ENCODE measurements around the gene STK4. TPM values are rescaled to one million over a fixed set of nuclear protein-coding genes. Genes with fewer than 3 reads are reported as not detected.
A peak's percentile ranks its signal among the peaks of the same experiment; 100 is the strongest.

The STK4 gene
- total and polyA plus RNA-seq, 4 experiments from 2014 or later = 151 to 374 (median 312) TPM

GRCh38 chr20:44990957-44991356 is 24.6 kb downstream of the STK4 start:
- Histone ChIP-seq H3K36me3 (ENCODE audit: insufficient read depth, low read length) (peaks cover 24% of the 10 kb centered on the region), H3K27me3 (ENCODE audit: insufficient read depth, low read length) (no peaks in the 10 kb centered on the region), H3K4me3 (ENCODE audit: low read length in 2 of 2) (peak overlapping the region; percentile 25 to 34), H3K9me3 (ENCODE audit: control insufficient read depth in 1 of 2, low read length in 2 of 2) (no peaks in the 10 kb centered on the region), H3K27ac (ENCODE audit: low read depth, low read length) (peak overlapping the region; percentile 68), H3K4me1 (ENCODE audit: insufficient read depth, low read length) (peaks cover 94% of the 10 kb centered on the region)
- peak overlapping the region; percentile 82 to 94 (median 91) for H3K27ac Mint-ChIP-seq
- ChIA-PET POLR2A (ENCODE audit: partially characterized antibody) (interaction anchor here (1.2 to 5.7 kb wide), 5 partner anchors 9 to 32 kb away, joined by 4 to 91 read pairs (median 6); partner anchors contain the start of gene STK4), CTCF (ENCODE audit: partially characterized antibody) (interaction anchor here (1.0 to 2.0 kb wide), 4 partner anchors 12 to 31 kb away, joined by 3 to 11 read pairs (median 4); partner anchors contain the start of genes STK4 and TOMM34)
- H3K27me3 Mint-ChIP-seq = no peaks in the 10 kb centered on the region
- DNase-seq = no peak
- no peaks in the 10 kb centered on the region for H3K9me3 Mint-ChIP-seq
- peaks cover 44 to 71% of the 10 kb centered on the region in 2 donors for H3K36me3 Mint-ChIP-seq
- H3K4me3 Mint-ChIP-seq = peak overlapping the region; percentile 73 to 89 (median 88)
- intact Hi-C loops (cut with micrococcal nuclease) = loop anchor here (1.0 to 5.0 kb wide), 2 partner anchors 25 to 34 kb away; partner anchors contain the start of gene STK4
- peaks cover 43 to 89% (median 69%) of the 10 kb centered on the region in 4 donors for H3K4me1 Mint-ChIP-seq

GRCh38 chr20:44993343-44993742 is 27.0 kb downstream of the STK4 start:
- H3K4me1 Mint-ChIP-seq = peaks cover 49 to 88% (median 72%) of the 10 kb centered on the region in 4 donors
- H3K4me1 ChIP-seq (ENCODE audit: insufficient read depth, low read length) = peaks cover 82% of the 10 kb centered on the region
- intact Hi-C loops (cut with micrococcal nuclease) = loop anchor here (5.0 kb wide), 1 partner anchor 36 kb away; no protein-coding TSS in a partner anchor
- H3K4me3 ChIP-seq (ENCODE audit: low read length in 2 of 2) = no peak overlapping the region
- no peaks in the 10 kb centered on the region for H3K9me3 ChIP-seq (ENCODE audit: control insufficient read depth in 1 of 2, low read length in 2 of 2)
- peaks cover 53 to 74% of the 10 kb centered on the region in 2 donors for H3K36me3 Mint-ChIP-seq
- ChIA-PET CTCF (ENCODE audit: partially characterized antibody) (interaction anchor here (0.6 to 1.8 kb wide), 6 partner anchors 10 to 78 kb away, joined by 3 to 5 read pairs (median 4); partner anchors contain the start of gene TOMM34), POLR2A (ENCODE audit: partially characterized antibody) (interaction anchor here (0.7 to 5.7 kb wide), 6 partner anchors 14 to 85 kb away, joined by 3 to 91 read pairs (median 4); partner anchors contain the start of genes STK4 and TOMM34)
- peak overlapping the region; percentile 20 to 90 (median 66) for H3K27ac Mint-ChIP-seq
- H3K9me3 Mint-ChIP-seq = no peaks in the 10 kb centered on the region
- H3K27me3 ChIP-seq (ENCODE audit: insufficient read depth, low read length) = no peaks in the 10 kb centered on the region
- H3K27me3 Mint-ChIP-seq = no peaks in the 10 kb centered on the region
- peak overlapping the region; percentile 17 to 80 (median 50) for H3K4me3 Mint-ChIP-seq
- H3K27ac ChIP-seq (ENCODE audit: low read depth, low read length) = peak overlapping the region; percentile 36
- peaks cover 40% of the 10 kb centered on the region for H3K36me3 ChIP-seq (ENCODE audit: insufficient read depth, low read length)
- DNase-seq = no peak

GRCh38 chr20:44997171-44997570 is 30.9 kb downstream of the STK4 start:
- H3K36me3 ChIP-seq (ENCODE audit: insufficient read depth, low read length) = peaks cover 75% of the 10 kb centered on the region
- no peaks in the 10 kb centered on the region for H3K9me3 ChIP-seq (ENCODE audit: control insufficient read depth in 1 of 2, low read length in 2 of 2)
- intact Hi-C loops (cut with micrococcal nuclease) = loop anchor here (5.0 kb wide), 1 partner anchor 40 kb away; no protein-coding TSS in a partner anchor
- no peak overlapping the region for H3K4me3 ChIP-seq (ENCODE audit: low read length in 2 of 2)
- peak overlapping the region; percentile 11 to 90 (median 61) for H3K27ac Mint-ChIP-seq
- no peaks in the 10 kb centered on the region for H3K27me3 Mint-ChIP-seq
- ChIA-PET CTCF (ENCODE audit: partially characterized antibody) (interaction anchor here (0.7 to 5.4 kb wide), 8 partner anchors 11 to 99 kb away, joined by 3 to 29 read pairs (median 4); no protein-coding TSS in a partner anchor), POLR2A (ENCODE audit: partially characterized antibody) (interaction anchor here (1.2 to 3.3 kb wide), 5 partner anchors 11 to 30 kb away, joined by 3 to 16 read pairs (median 5); no protein-coding TSS in a partner anchor)
- H3K4me1 ChIP-seq (ENCODE audit: insufficient read depth, low read length) = peaks cover 60% of the 10 kb centered on the region
- peaks cover 44 to 84% (median 64%) of the 10 kb centered on the region in 4 donors for H3K4me1 Mint-ChIP-seq
- DNase-seq = no peak
- no peaks in the 10 kb centered on the region for H3K27me3 ChIP-seq (ENCODE audit: insufficient read depth, low read length)
- H3K4me3 Mint-ChIP-seq = peak overlapping the region in 1 of 8 donors; percentile 39
- H3K36me3 Mint-ChIP-seq = peaks cover 67 to 80% of the 10 kb centered on the region in 2 donors
- H3K9me3 Mint-ChIP-seq = peaks cover 0 to 2% (median 0%) of the 10 kb centered on the region in 8 donors
- no peak overlapping the region for H3K27ac ChIP-seq (ENCODE audit: low read depth, low read length)

- Mint-ChIP-seq H3K4me1 (peaks cover 43 to 82% (median 62%) of the 10 kb centered on the region in 4 donors), H3K4me3 (peak overlapping the region in 1 of 8 donors; percentile 17), H3K27ac (peak overlapping the region; percentile 11 to 90 (median 61)), H3K27me3 (no peaks in the 10 kb centered on the region), H3K36me3 (peaks cover 69 to 80% of the 10 kb centered on the region in 2 donors), H3K9me3 (peaks cover 0 to 2% (median 0%) of the 10 kb centered on the region in 8 donors)
- ChIA-PET CTCF (ENCODE audit: partially characterized antibody) (interaction anchor here (3.1 to 5.4 kb wide), 2 partner anchors 15 to 99 kb away, joined by 12 to 29 read pairs; no protein-coding TSS in a partner anchor), POLR2A (ENCODE audit: partially characterized antibody) (interaction anchor here (0.6 to 3.3 kb wide), 6 partner anchors 10 to 73 kb away, joined by 3 to 16 read pairs (median 6); no protein-coding TSS in a partner anchor)
- H3K27ac ChIP-seq (ENCODE audit: low read depth, low read length) = no peak overlapping the region
- H3K4me1 ChIP-seq (ENCODE audit: insufficient read depth, low read length) = peaks cover 60% of the 10 kb centered on the region
- DNase-seq = no peak
- no peak overlapping the region for H3K4me3 ChIP-seq (ENCODE audit: low read length in 2 of 2)
- H3K36me3 ChIP-seq (ENCODE audit: insufficient read depth, low read length) = peaks cover 80% of the 10 kb centered on the region
- no peaks in the 10 kb centered on the region for H3K27me3 ChIP-seq (ENCODE audit: insufficient read depth, low read length)
- intact Hi-C loops (cut with micrococcal nuclease) = loop anchor here (5.0 kb wide), 1 partner anchor 40 kb away; no protein-coding TSS in a partner anchor
- H3K9me3 ChIP-seq (ENCODE audit: control insufficient read depth in 1 of 2, low read length in 2 of 2) = no peaks in the 10 kb centered on the region
Measured at GRCh38 chr20:44997668-44998067, 31.4 kb downstream of the STK4 start.

- Mint-ChIP-seq H3K9me3 (no peaks in the 10 kb centered on the region), H3K36me3 (peaks cover 43 to 70% of the 10 kb centered on the region in 2 donors), H3K4me3 (peak overlapping the region in 1 of 8 donors; percentile 27), H3K4me1 (peaks cover 39 to 69% (median 50%) of the 10 kb centered on the region in 4 donors), H3K27me3 (no peaks in the 10 kb centered on the region), H3K27ac (peak overlapping the region; percentile 3 to 82 (median 16))
- CTCF ChIA-PET (ENCODE audit: partially characterized antibody) = interaction anchor here (2.4 kb wide), 1 partner anchor 11 kb away, joined by 6 read pairs; no protein-coding TSS in a partner anchor
- peaks cover 55% of the 10 kb centered on the region for H3K4me1 ChIP-seq (ENCODE audit: insufficient read depth, low read length)
- no peak overlapping the region for H3K27ac ChIP-seq (ENCODE audit: low read depth, low read length)
- H3K9me3 ChIP-seq (ENCODE audit: control insufficient read depth in 1 of 2, low read length in 2 of 2) = no peaks in the 10 kb centered on the region
- H3K4me3 ChIP-seq (ENCODE audit: low read length in 2 of 2) = no peak overlapping the region
- intact Hi-C loops (cut with micrococcal nuclease) = no loop called here
- no peak for DNase-seq
- POLR2A ChIA-PET (ENCODE audit: partially characterized antibody) = interaction anchor here (1.5 kb wide), 1 partner anchor 11 kb away, joined by 4 read pairs; no protein-coding TSS in a partner anchor
- no peaks in the 10 kb centered on the region for H3K27me3 ChIP-seq (ENCODE audit: insufficient read depth, low read length)
- H3K36me3 ChIP-seq (ENCODE audit: insufficient read depth, low read length) = peaks cover 49% of the 10 kb centered on the region
Measured at GRCh38 chr20:45008521-45009049, 42.3 kb downstream of the STK4 start.

GRCh38 chr20:45010399-45010828 is 44.1 kb downstream of the STK4 start:
- Histone ChIP-seq H3K4me1 (ENCODE audit: insufficient read depth, low read length) (peaks cover 61% of the 10 kb centered on the region), H3K36me3 (ENCODE audit: insufficient read depth, low read length) (peaks cover 54% of the 10 kb centered on the region), H3K27ac (ENCODE audit: low read depth, low read length) (no peak overlapping the region), H3K9me3 (ENCODE audit: control insufficient read depth in 1 of 2, low read length in 2 of 2) (no peaks in the 10 kb centered on the region), H3K4me3 (ENCODE audit: low read length in 2 of 2) (no peak overlapping the region), H3K27me3 (ENCODE audit: insufficient read depth, low read length) (no peaks in the 10 kb centered on the region)
- Mint-ChIP-seq H3K36me3 (peaks cover 43 to 68% of the 10 kb centered on the region in 2 donors), H3K27me3 (no peaks in the 10 kb centered on the region), H3K4me3 (peak overlapping the region in 2 of 8 donors; percentile 17 to 42), H3K4me1 (peaks cover 47 to 79% (median 58%) of the 10 kb centered on the region in 4 donors), H3K27ac (peak overlapping the region in 3 of 7 donors; percentile 41 to 61 (median 61)), H3K9me3 (no peaks in the 10 kb centered on the region)
- ChIA-PET CTCF (ENCODE audit: partially characterized antibody) (interaction anchor here (1.1 to 4.6 kb wide), 13 partner anchors 12 to 90 kb away, joined by 3 to 58 read pairs (median 5); partner anchors contain the start of genes KCNS1, STK4 and TOMM34), POLR2A (ENCODE audit: partially characterized antibody) (interaction anchor here (1.0 to 1.8 kb wide), 6 partner anchors 18 to 87 kb away, joined by 3 to 9 read pairs (median 4); partner anchors contain the start of gene STK4)
- intact Hi-C loops (cut with micrococcal nuclease) = loop anchor here (2.0 to 5.0 kb wide), 4 partner anchors 14 to 280 kb away; partner anchors contain the start of genes PABPC1L and STK4
- DNase-seq = no peak

Data from CD4-positive, alpha-beta memory T cell (primary cell).